Measurements from ENCODE around the gene NOD2.

Gene NOD2

GRCh38 chr16:50694206-50694605 lies 800 bp downstream of the NOD2 start:
- no peak for DNase-seq (ENCODE audit: low read depth)

GRCh38 chr16:50695017-50696000 lies 1.9 kb downstream of the NOD2 start:
- no peak for DNase-seq (ENCODE audit: low read depth)

DNA sequence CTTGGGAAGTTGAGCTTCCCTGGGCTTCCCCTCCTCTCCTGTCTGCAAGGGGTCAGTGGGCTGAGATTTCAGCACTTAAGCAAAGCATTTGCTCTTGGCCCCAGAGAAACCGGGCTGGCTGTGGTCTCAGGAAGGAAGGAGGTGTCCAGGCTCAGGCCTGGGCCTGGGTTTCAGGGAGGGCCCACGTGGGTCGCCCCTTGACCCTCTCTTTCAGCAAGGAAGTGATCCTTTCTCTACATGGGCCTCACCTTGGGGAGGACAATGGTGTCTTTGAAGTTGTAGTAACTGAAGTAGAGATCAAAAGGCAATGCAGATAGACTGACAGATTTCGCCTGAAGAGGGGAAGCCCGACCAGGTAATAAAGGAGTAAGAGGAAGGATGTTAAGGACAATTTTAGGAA lies 2.7 kb downstream of the NOD2 start:
- no peak for DNase-seq (ENCODE audit: low read depth)

- peak; percentile 23 for DNase-seq (ENCODE audit: low read depth)
Observed at GRCh38 chr16:50696575-50697420, 3.4 kb downstream of the NOD2 start.

DNA sequence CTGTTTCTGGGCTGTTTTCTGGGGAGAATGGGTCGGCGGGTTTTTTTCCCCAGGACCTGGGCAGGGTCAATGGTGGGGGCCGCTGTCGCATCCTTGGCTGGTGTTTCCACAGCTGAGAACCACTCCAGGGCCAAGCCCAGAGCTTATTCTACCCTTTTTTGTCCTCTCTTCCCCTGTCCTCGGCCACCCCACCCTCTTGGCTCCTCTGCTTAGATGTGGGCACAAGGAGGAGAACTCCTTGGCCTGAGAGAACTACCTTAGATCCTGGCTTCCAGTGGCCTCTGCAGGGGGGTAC lies 4.0 kb downstream of the NOD2 start:
- DNase-seq (ENCODE audit: low read depth) = no peak

- DNase-seq (ENCODE audit: low read depth) = peak; percentile 15
Observed at GRCh38 chr16:50697881-50698767, 4.7 kb downstream of the NOD2 start.

- DNase-seq (ENCODE audit: low read depth) = no peak
Observed at GRCh38 chr16:50699326-50700159, 6.1 kb downstream of the NOD2 start.

GRCh38 chr16:50702725-50703124 lies 9.3 kb downstream of the NOD2 start:
- no peak for DNase-seq (ENCODE audit: low read depth)

- no peak for DNase-seq (ENCODE audit: low read depth)
Observed at GRCh38 chr16:50704245-50704644, 10.8 kb downstream of the NOD2 start.

DNA sequence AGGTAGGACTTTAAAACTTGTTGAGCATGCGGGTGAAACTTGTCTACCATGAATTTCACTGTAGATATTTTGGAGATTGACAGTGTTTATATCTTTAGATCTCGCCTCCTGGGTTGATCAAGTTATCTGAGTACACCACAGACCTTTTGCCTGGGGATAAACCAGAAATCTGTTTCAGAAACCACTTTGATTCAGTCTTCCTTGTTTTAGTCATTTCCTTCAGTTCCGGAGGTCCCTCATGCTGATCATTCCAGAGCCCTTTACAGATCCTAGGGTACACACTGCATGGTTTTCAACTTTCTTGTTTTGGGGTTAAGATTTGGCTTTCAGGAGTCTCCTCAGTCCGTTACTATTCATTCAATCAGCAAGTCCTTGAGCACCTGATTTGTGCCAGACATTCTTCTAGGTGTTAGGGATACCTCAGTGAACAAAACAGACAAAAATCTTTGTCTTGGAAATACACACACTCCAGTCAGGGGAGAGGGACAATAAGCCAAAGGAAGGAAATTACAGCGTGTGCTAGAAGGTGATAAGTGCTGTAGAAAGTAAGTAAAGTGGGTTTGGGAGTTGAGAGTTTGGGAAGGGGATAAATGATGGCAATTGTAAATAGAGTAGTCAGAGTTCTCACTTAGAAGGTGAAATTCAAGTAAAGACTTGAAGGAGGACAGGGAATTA lies 12.2 kb downstream of the NOD2 start:
- DNase-seq (ENCODE audit: low read depth) = no peak

- no peak for DNase-seq (ENCODE audit: low read depth)
Observed at GRCh38 chr16:50706250-50706649, 12.8 kb downstream of the NOD2 start.

DNA sequence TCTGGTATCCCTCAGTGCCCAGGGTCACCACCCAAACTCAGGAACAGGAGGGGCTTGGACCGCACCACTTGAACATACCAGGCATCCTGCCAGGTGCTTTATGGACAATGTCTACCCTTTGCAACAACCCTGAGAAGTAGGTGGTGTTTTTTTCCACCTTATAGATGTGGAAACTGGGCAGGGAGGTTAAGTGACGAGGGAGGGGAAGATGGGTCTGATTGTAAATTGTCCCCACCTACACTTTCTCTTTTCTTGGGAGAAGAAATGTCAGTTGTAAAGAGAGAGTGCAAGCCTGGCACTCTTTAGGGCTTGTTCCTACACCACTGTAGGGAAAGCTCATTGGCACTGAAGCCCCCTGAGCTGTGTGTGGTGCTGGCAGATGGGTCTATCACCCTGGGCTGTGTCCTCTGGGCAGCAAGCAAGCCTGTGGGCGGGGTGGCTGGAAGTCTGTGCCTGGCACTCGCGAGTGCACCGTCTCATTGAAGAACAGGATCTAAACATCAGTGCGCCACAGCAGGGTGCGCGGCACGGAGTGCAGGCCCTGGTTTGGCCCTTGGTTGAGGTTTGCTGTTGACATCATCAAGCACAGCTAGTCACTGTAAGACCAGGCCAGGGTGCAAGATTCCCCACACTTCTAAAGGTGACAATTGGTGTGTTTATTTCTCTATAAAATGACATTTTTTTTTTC lies 15.1 kb downstream of the NOD2 start:
- DNase-seq (ENCODE audit: low read depth) = no peak

GRCh38 chr16:50709061-50709684 lies 15.8 kb downstream of the NOD2 start:
- no peak for DNase-seq (ENCODE audit: low read depth)

DNA sequence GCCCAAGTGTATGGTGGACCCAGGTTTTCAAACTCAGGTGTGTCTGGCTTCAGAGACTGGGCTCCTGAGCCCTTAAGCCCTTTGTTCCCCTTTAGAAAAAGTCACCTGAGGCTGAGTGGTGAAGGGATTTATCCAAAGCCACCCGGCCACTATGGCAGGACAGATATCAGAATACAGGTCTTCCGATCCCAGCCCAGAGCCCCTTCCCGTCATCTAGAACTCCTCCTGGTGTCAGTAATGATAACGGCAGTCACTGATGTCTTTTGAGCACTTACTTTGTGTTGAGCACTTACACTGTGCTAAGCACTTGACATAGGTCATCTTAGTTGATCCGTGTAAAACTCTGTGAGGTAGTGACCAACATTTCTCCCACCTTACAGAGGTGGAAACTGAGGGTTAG lies 16.6 kb downstream of the NOD2 start:
- no peak for DNase-seq (ENCODE audit: low read depth)

DNA sequence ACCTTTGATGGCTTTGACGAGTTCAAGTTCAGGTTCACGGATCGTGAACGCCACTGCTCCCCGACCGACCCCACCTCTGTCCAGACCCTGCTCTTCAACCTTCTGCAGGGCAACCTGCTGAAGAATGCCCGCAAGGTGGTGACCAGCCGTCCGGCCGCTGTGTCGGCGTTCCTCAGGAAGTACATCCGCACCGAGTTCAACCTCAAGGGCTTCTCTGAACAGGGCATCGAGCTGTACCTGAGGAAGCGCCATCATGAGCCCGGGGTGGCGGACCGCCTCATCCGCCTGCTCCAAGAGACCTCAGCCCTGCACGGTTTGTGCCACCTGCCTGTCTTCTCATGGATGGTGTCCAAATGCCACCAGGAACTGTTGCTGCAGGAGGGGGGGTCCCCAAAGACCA lies 17.6 kb downstream of the NOD2 start:
- no peak for DNase-seq (ENCODE audit: low read depth)

DNA sequence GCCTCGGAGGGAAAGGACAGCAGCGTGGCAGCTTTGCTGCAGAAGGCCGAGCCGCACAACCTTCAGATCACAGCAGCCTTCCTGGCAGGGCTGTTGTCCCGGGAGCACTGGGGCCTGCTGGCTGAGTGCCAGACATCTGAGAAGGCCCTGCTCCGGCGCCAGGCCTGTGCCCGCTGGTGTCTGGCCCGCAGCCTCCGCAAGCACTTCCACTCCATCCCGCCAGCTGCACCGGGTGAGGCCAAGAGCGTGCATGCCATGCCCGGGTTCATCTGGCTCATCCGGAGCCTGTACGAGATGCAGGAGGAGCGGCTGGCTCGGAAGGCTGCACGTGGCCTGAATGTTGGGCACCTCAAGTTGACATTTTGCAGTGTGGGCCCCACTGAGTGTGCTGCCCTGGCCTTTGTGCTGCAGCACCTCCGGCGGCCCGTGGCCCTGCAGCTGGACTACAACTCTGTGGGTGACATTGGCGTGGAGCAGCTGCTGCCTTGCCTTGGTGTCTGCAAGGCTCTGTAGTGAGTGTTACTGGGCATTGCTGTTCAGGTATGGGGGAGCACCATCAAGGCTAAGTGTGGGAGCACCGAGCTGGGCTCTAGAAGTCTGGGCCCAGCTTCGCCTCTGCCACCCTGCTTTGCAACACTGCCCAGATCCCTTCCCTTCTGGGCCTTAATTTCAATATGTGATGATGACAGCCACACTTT lies 18.6 kb downstream of the NOD2 start:
- DNase-seq (ENCODE audit: low read depth) = no peak

- no peak for DNase-seq (ENCODE audit: low read depth)
Observed at GRCh38 chr16:50712560-50712898, 19.1 kb downstream of the NOD2 start.

GRCh38 chr16:50712956-50713355 lies 19.6 kb downstream of the NOD2 start:
- DNase-seq (ENCODE audit: low read depth) = no peak

- no peak for DNase-seq (ENCODE audit: low read depth)
Observed at GRCh38 chr16:50717091-50717490, 23.7 kb downstream of the NOD2 start.
